Mesodermal cell (in vitro differentiated cells): ENCODE data around the gene PCAT6. TPM values are rescaled to one million over a fixed set of nuclear protein-coding genes. Genes with fewer than 3 reads are reported as not detected.
A peak's percentile ranks its signal among the peaks of the same experiment; 100 is the strongest.
"Not testable (repeated sequence)": the region's sequence is repeated elsewhere in the genome, so short reads cannot be mapped to it uniquely, and the experiment has no call there.

Experiments
- H3K27ac ChIP-seq: 2 replicates; pipeline ENCODE4 v1.7.0; 2013; ENCODE audit warnings: mild to moderate bottlenecking, low read depth, low read length, moderate library complexity; ENCODE audit not compliant: severe bottlenecking
- H3K36me3 ChIP-seq: 2 replicates; pipeline ENCODE4 v1.7.1; 2013; ENCODE audit warnings: mild to moderate bottlenecking, low read length, moderate library complexity; ENCODE audit not compliant: control insufficient read depth, insufficient read depth
- H3K4me1 ChIP-seq: one replicate; pipeline ENCODE4 v1.7.1; 2013; ENCODE audit warnings: mild to moderate bottlenecking, low read length; ENCODE audit not compliant: insufficient read depth, control insufficient read depth, poor library complexity, severe bottlenecking
- H3K4me3 ChIP-seq: 2 replicates; pipeline ENCODE4 v1.7.0; 2013; ENCODE audit warnings: low read length, control low read depth, mild to moderate bottlenecking; ENCODE audit not compliant: insufficient read depth, poor library complexity, severe bottlenecking; ENCODE audit errors: extremely low read depth
- H3K9me3 ChIP-seq: 2 replicates; pipeline ENCODE4 v1.7.1; 2013; ENCODE audit warnings: mild to moderate bottlenecking, low read length, moderate library complexity; ENCODE audit not compliant: control insufficient read depth
- whole genome bisulfite sequencing, 2 experiments: methylation state at CpG; one replicate each; pipeline ENCODE4 v1.1.5; 2013; ENCODE audit warnings: missing lambda C conversion rate in 2 of 2; ENCODE audit not compliant: insufficient coverage in 2 of 2; 5-methylcytosine and 5-hydroxymethylcytosine counted together
- polyA plus RNA-seq, 2 experiments: library from polyadenylated mRNA; stranded (reverse); fragments of 50-300 nt; gene quantifications; one replicate each; pipeline ENCODE4 v1.2.3, GENCODE V29; 2013

PCAT6 gene
- polyA plus RNA-seq (2013, experiment 1 of 2), result 15.1 TPM
- polyA plus RNA-seq (2013, experiment 2 of 2), result 12.4 TPM

GRCh38 chr1:202810615-202811295 is at the start of gene PCAT6:
Gene PCAT6 (plus strand): TSS chr1:202810954.
- Histone ChIP-seq H3K9me3 (no peaks in the 10 kb centered on the region), H3K4me1 (peaks cover 17% of the 10 kb centered on the region), H3K27ac (peak within 1 kb of the TSS; percentile 83), H3K36me3 (no peaks in the 10 kb centered on the region), H3K4me3 (peak within 1 kb of the TSS; percentile 91)
- WGBS, 2 experiments, result 0% methylated on average over 36 to 40 of the region's 53 CpGs

- 100% methylated on average over 1 of the region's 2 CpGs; no CpG with 5 or more reads in 1 of the 2 experiments for WGBS, 2 experiments
- no peaks in the 10 kb centered on the region for H3K4me1 ChIP-seq
- no peaks in the 10 kb centered on the region for H3K9me3 ChIP-seq
- H3K36me3 ChIP-seq, result peaks cover 95% of the 10 kb centered on the region
- no peak overlapping the region for H3K4me3 ChIP-seq
- H3K27ac ChIP-seq, result no peak overlapping the region
These were observed 48.7 kb upstream of the PCAT6 start for GRCh38 chr1:202762019-202762418.

GRCh38 chr1:202765721-202766120 is 45.0 kb upstream of the PCAT6 start:
- Histone ChIP-seq H3K9me3 (no peaks in the 10 kb centered on the region), H3K36me3 (peaks cover 93% of the 10 kb centered on the region), H3K4me1 (no peaks in the 10 kb centered on the region), H3K27ac (no peak overlapping the region), H3K4me3 (no peak overlapping the region)
- WGBS, 2 experiments, result 100% methylated on average over 1 of the region's 1 CpG; no CpG with 5 or more reads in 1 of the 2 experiments

- Histone ChIP-seq H3K27ac (no peak overlapping the region), H3K9me3 (no peaks in the 10 kb centered on the region), H3K4me3 (no peak overlapping the region), H3K36me3 (peaks cover 90% of the 10 kb centered on the region), H3K4me1 (no peaks in the 10 kb centered on the region)
- WGBS, 2 experiments, result 100% methylated on average over 1 of the region's 2 CpGs; no CpG with 5 or more reads in 1 of the 2 experiments
These were observed 40.6 kb upstream of the PCAT6 start for GRCh38 chr1:202770135-202770534.

GRCh38 chr1:202781180-202781579 is 29.6 kb upstream of the PCAT6 start:
- 80% methylated on average over 2 of the region's 4 CpGs; no CpG with 5 or more reads in 1 of the 2 experiments for WGBS, 2 experiments
- H3K27ac ChIP-seq, result no peak overlapping the region
- H3K4me3 ChIP-seq, result no peak overlapping the region
- H3K4me1 ChIP-seq, result no peaks in the 10 kb centered on the region
- no peaks in the 10 kb centered on the region for H3K9me3 ChIP-seq
- peaks cover 22% of the 10 kb centered on the region for H3K36me3 ChIP-seq

GRCh38 chr1:202786804-202787203 is 23.9 kb upstream of the PCAT6 start:
- WGBS, 2 experiments, result 69 to 97% methylated on average over 3 to 4 of the region's 4 CpGs
- H3K36me3 ChIP-seq, result peaks cover 21% of the 10 kb centered on the region
- no peaks in the 10 kb centered on the region for H3K9me3 ChIP-seq
- no peaks in the 10 kb centered on the region for H3K4me1 ChIP-seq
- no peak overlapping the region for H3K27ac ChIP-seq
- no peak overlapping the region for H3K4me3 ChIP-seq

- Histone ChIP-seq H3K9me3 (no peaks in the 10 kb centered on the region), H3K27ac (no peak overlapping the region), H3K4me3 (no peak overlapping the region), H3K4me1 (no peaks in the 10 kb centered on the region), H3K36me3 (peaks cover 34% of the 10 kb centered on the region)
- 90 to 94% methylated on average over 3 of the region's 3 CpGs for WGBS, 2 experiments
These were observed 22.0 kb upstream of the PCAT6 start for GRCh38 chr1:202788800-202789199.

GRCh38 chr1:202791077-202791747 is 19.5 kb upstream of the PCAT6 start:
- WGBS, 2 experiments, result 80 to 100% methylated on average over 1 of the region's 4 CpGs
- no peak overlapping the region for H3K4me3 ChIP-seq
- H3K4me1 ChIP-seq, result no peaks in the 10 kb centered on the region
- no peak overlapping the region for H3K27ac ChIP-seq
- H3K36me3 ChIP-seq, result peaks cover 33% of the 10 kb centered on the region
- no peaks in the 10 kb centered on the region for H3K9me3 ChIP-seq

- Histone ChIP-seq H3K4me1 (no peaks in the 10 kb centered on the region), H3K9me3 (no peaks in the 10 kb centered on the region), H3K4me3 (no peak overlapping the region)
These were observed 16.6 kb upstream of the PCAT6 start for GRCh38 chr1:202794051-202794740.

GRCh38 chr1:202794931-202795330 is 15.8 kb upstream of the PCAT6 start:
- H3K36me3 ChIP-seq, result peaks cover 57% of the 10 kb centered on the region
- H3K9me3 ChIP-seq, H3K4me1 ChIP-seq, H3K27ac ChIP-seq, H3K4me3 ChIP-seq: not testable (repeated sequence)
- WGBS, 2 experiments, result 91 to 92% methylated on average over 2 to 4 of the region's 6 CpGs

More at GRCh38 chr1:202794051-202794740, 16.6 kb upstream of the PCAT6 start:
- H3K27ac ChIP-seq, result no peak overlapping the region
- H3K36me3 ChIP-seq, result peaks cover 57% of the 10 kb centered on the region
